Measurements from ENCODE around the gene TEX11. TPM values are rescaled to one million over a fixed set of nuclear protein-coding genes. Genes with fewer than 3 reads are reported as not detected.
A peak's percentile ranks its signal among the peaks of the same experiment; 100 is the strongest.

The TEX11 gene
- total RNA-seq, 1 donor from 2014 or later: not detected

DNA sequence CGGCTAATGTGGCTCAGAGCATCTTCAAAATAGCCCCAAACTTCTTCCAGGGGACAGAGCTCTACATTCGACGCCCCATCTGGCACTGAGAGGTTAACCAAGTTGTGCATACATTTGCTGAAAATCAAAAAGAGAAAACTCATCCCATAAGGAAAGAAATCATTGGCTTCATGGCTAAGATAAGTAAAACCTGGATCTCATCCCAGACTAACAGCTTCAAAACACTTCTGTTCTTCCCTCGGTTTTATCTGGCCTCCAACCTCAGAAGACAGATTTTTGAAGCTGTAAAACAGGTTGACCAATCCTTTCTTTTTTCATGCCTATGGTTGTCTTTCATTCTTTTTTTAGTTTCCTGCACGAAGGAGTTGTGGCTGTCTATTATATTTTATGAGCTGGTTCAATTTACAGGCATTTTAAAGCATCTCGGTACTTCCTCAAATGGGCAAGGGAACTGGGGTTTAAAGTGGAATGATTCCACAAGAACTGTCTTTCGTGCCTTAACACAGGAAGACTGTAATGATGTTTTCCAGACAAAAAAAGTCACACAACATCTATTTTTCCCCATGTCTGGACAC, 356.3 kb downstream of the TEX11 start:
- no peaks in the 10 kb centered on the region for H3K27me3 Mint-ChIP-seq (ENCODE audit: low read depth, unreplicated experiment)

DNA sequence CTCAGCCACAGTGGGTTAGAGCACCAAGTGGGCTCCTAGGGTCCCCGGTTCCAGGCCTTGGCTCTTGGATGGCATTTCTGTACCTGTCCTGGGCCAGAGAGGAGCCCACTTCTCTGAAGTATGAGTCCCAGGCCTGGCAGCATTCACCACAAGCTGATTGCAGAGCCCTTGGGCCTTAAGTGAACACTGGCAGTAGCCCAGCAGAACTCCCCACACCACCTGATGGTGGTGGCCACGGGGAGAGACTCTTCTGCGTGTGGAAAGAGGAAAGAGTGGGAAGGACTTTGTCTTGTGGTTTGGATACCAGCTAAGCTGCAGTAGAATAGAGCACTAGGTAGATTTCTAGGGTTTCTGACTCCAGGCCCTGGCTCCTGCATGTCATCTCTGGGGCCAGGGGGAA, 359.1 kb downstream of the TEX11 start:
- Histone ChIP-seq H3K9me3 (ENCODE audit: insufficient read depth, low read depth, low read length) (no peaks in the 10 kb centered on the region), H2AFZ (ENCODE audit: low read depth, low read length) (no peak overlapping the region), H3K9ac (ENCODE audit: low read length) (no peak overlapping the region), H3K27ac (ENCODE audit: low read depth, low read length) (no peak overlapping the region), H3K27me3 (ENCODE audit: insufficient read depth, low read length) (no peaks in the 10 kb centered on the region), H3K4me3 (ENCODE audit: insufficient read depth, low read depth, low read length) (no peak overlapping the region), H3K36me3 (ENCODE audit: insufficient read depth, low read length) (no peaks in the 10 kb centered on the region), H3K4me2 (ENCODE audit: low read length) (no peak overlapping the region), H3K79me2 (ENCODE audit: insufficient read depth, low read length) (no peaks in the 10 kb centered on the region), H3K4me1 (ENCODE audit: insufficient read depth, low read length) (no peaks in the 10 kb centered on the region), H4K20me1 (ENCODE audit: insufficient read depth, low read length) (no peaks in the 10 kb centered on the region)
- no peak for FAIRE-seq
- no peaks in the 10 kb centered on the region for H3K4me1 Mint-ChIP-seq (ENCODE audit: low read depth, unreplicated experiment)
- H3K27me3 Mint-ChIP-seq (ENCODE audit: low read depth, unreplicated experiment): no peaks in the 10 kb centered on the region
- H3K9me3 Mint-ChIP-seq (ENCODE audit: unreplicated experiment): no peaks in the 10 kb centered on the region
- no peak for TF ChIP-seq EZH2 (IDR thresholded peaks at IDR 0.05; ENCODE audit: insufficient read depth, low read length)
- TF ChIP-seq, protein P1, sequence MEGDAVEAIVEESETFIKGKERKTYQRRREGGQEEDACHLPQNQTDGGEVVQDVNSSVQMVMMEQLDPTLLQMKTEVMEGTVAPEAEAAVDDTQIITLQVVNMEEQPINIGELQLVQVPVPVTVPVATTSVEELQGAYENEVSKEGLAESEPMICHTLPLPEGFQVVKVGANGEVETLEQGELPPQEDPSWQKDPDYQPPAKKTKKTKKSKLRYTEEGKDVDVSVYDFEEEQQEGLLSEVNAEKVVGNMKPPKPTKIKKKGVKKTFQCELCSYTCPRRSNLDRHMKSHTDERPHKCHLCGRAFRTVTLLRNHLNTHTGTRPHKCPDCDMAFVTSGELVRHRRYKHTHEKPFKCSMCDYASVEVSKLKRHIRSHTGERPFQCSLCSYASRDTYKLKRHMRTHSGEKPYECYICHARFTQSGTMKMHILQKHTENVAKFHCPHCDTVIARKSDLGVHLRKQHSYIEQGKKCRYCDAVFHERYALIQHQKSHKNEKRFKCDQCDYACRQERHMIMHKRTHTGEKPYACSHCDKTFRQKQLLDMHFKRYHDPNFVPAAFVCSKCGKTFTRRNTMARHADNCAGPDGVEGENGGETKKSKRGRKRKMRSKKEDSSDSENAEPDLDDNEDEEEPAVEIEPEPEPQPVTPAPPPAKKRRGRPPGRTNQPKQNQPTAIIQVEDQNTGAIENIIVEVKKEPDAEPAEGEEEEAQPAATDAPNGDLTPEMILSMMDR (IDR thresholded peaks at IDR 0.05; ENCODE audit: insufficient read depth, low read depth, low read length): no peak
- no peak overlapping the region for H3K4me3 Mint-ChIP-seq (ENCODE audit: unreplicated experiment)
- no peak for DNase-seq (ENCODE audit: low read depth)
- no peaks in the 10 kb centered on the region for H3K36me3 Mint-ChIP-seq (ENCODE audit: low read depth, unreplicated experiment)
- no peak overlapping the region for H3K27ac Mint-ChIP-seq (ENCODE audit: unreplicated experiment)

More for the DNA sequence above, 356.3 kb downstream of the TEX11 start:
- H3K4me3 ChIP-seq (ENCODE audit: insufficient read depth, low read depth, low read length): no peak overlapping the region
- H3K4me1 Mint-ChIP-seq (ENCODE audit: low read depth, unreplicated experiment): no peaks in the 10 kb centered on the region
- no peak overlapping the region for H2AFZ ChIP-seq (ENCODE audit: low read depth, low read length)
- DNase-seq (ENCODE audit: low read depth) (no peak), FAIRE-seq (peak; percentile 83)
- H3K27ac Mint-ChIP-seq (ENCODE audit: unreplicated experiment): no peak overlapping the region
- H3K36me3 Mint-ChIP-seq (ENCODE audit: low read depth, unreplicated experiment): no peaks in the 10 kb centered on the region
- H3K27ac ChIP-seq (ENCODE audit: low read depth, low read length): no peak overlapping the region
- H3K4me1 ChIP-seq (ENCODE audit: insufficient read depth, low read length): no peaks in the 10 kb centered on the region
- no peak overlapping the region for H3K4me3 Mint-ChIP-seq (ENCODE audit: unreplicated experiment)
- no peaks in the 10 kb centered on the region for H3K9me3 Mint-ChIP-seq (ENCODE audit: unreplicated experiment)
- no peaks in the 10 kb centered on the region for H3K9me3 ChIP-seq (ENCODE audit: insufficient read depth, low read depth, low read length)
- H3K79me2 ChIP-seq (ENCODE audit: insufficient read depth, low read length): no peaks in the 10 kb centered on the region
- H3K36me3 ChIP-seq (ENCODE audit: insufficient read depth, low read length): no peaks in the 10 kb centered on the region
- H3K9ac ChIP-seq (ENCODE audit: low read length): no peak overlapping the region
- no peaks in the 10 kb centered on the region for H4K20me1 ChIP-seq (ENCODE audit: insufficient read depth, low read length)
- H3K27me3 ChIP-seq (ENCODE audit: insufficient read depth, low read length): no peaks in the 10 kb centered on the region
- no peak for TF ChIP-seq EZH2 (IDR thresholded peaks at IDR 0.05; ENCODE audit: insufficient read depth, low read length)
- TF ChIP-seq, protein P1 (IDR thresholded peaks at IDR 0.05; ENCODE audit: insufficient read depth, low read depth, low read length): no peak
- H3K4me2 ChIP-seq (ENCODE audit: low read length): no peak overlapping the region

DNA sequence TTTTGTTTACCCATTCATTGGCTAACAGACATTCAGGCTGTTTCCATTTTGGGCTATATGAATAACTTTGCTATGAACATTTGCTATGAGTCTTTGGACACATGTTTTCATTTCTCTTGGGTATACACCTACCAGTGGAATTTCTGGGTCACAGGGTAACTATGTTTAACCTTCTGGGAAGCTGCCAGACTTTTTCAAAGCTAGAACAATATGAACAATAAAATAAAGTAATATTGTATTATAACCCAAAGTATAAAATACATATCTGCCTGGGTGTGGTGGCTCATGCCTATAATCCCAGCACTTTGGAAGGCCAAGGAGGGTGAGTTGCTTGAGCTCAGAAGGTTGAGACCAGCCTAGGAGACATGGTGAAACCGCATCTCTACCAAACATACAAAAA, 373.3 kb downstream of the TEX11 start:
- no peaks in the 10 kb centered on the region for H3K9me3 Mint-ChIP-seq (ENCODE audit: unreplicated experiment)
- TF ChIP-seq, protein P1 (IDR thresholded peaks at IDR 0.05; ENCODE audit: insufficient read depth, low read depth, low read length): no peak
- no peak for TF ChIP-seq EZH2 (IDR thresholded peaks at IDR 0.05; ENCODE audit: insufficient read depth, low read length)
- Histone ChIP-seq H2AFZ (ENCODE audit: low read depth, low read length) (no peak overlapping the region), H3K27ac (ENCODE audit: low read depth, low read length) (no peak overlapping the region), H3K4me2 (ENCODE audit: low read length) (no peak overlapping the region), H3K79me2 (ENCODE audit: insufficient read depth, low read length) (no peaks in the 10 kb centered on the region), H3K9me3 (ENCODE audit: insufficient read depth, low read depth, low read length) (no peaks in the 10 kb centered on the region), H3K27me3 (ENCODE audit: insufficient read depth, low read length) (no peaks in the 10 kb centered on the region), H3K4me3 (ENCODE audit: insufficient read depth, low read depth, low read length) (no peak overlapping the region), H3K36me3 (ENCODE audit: insufficient read depth, low read length) (no peaks in the 10 kb centered on the region), H4K20me1 (ENCODE audit: insufficient read depth, low read length) (no peaks in the 10 kb centered on the region), H3K4me1 (ENCODE audit: insufficient read depth, low read length) (no peaks in the 10 kb centered on the region), H3K9ac (ENCODE audit: low read length) (no peak overlapping the region)
- H3K27ac Mint-ChIP-seq (ENCODE audit: unreplicated experiment): no peak overlapping the region
- H3K4me1 Mint-ChIP-seq (ENCODE audit: low read depth, unreplicated experiment): no peaks in the 10 kb centered on the region
- no peak for FAIRE-seq
- no peaks in the 10 kb centered on the region for H3K36me3 Mint-ChIP-seq (ENCODE audit: low read depth, unreplicated experiment)
- DNase-seq (ENCODE audit: low read depth): no peak
- peaks cover 7% of the 10 kb centered on the region for H3K27me3 Mint-ChIP-seq (ENCODE audit: low read depth, unreplicated experiment)
- H3K4me3 Mint-ChIP-seq (ENCODE audit: unreplicated experiment): no peak overlapping the region

Measured in astrocyte (in vitro differentiated cells and primary cell).